ENCODE data around the gene RGS14. TPM values are rescaled to one million over a fixed set of nuclear protein-coding genes. Genes with fewer than 3 reads are reported as not detected.
"Not testable (repeated sequence)": the region's sequence is repeated elsewhere in the genome, so short reads cannot be mapped to it uniquely, and the experiment has no call there.

The RGS14 gene
- total RNA-seq, 1 donor from 2014 or later, result 9.9 TPM

- no peak for DNase-seq
Measured at GRCh38 chr5:177347699-177348098, 10.0 kb upstream of the RGS14 start.

GRCh38 chr5:177349362-177349647 is 8.4 kb upstream of the RGS14 start:
- DNase-seq, result no peak

- DNase-seq, result no peak
Measured at GRCh38 chr5:177349762-177350161, 8.0 kb upstream of the RGS14 start.

GRCh38 chr5:177350776-177351391 is 6.8 kb upstream of the RGS14 start:
- peak; percentile 26 for DNase-seq

- DNase-seq, result peak; percentile 97
Measured at GRCh38 chr5:177351392-177352329, 6.1 kb upstream of the RGS14 start, which contains the start of gene LMAN2. LMAN2 (minus strand) TSS chr5:177351668; CDS start chr5:177351647, 21 bp downstream.

GRCh38 chr5:177353093-177353492 is 4.6 kb upstream of the RGS14 start:
- no peak for DNase-seq

- no peak for DNase-seq
Measured at GRCh38 chr5:177354256-177354655, 3.5 kb upstream of the RGS14 start.

GRCh38 chr5:177354711-177355110 is 3.0 kb upstream of the RGS14 start:
- no peak for DNase-seq

GRCh38 chr5:177355162-177355867 is 2.4 kb upstream of the RGS14 start:
- no peak for DNase-seq

- DNase-seq, result no peak
Measured at GRCh38 chr5:177355868-177356168, 1.9 kb upstream of the RGS14 start.

- no peak for DNase-seq
Measured at GRCh38 chr5:177356746-177357145, 978 bp upstream of the RGS14 start.

- no peak for DNase-seq
Measured at GRCh38 chr5:177357146-177357458, 622 bp upstream of the RGS14 start.

GRCh38 chr5:177358370-177358819 is 671 bp downstream of the RGS14 start:
- peak; percentile 26 for DNase-seq

GRCh38 chr5:177359451-177359851 is 1.7 kb downstream of the RGS14 start:
- no peak for DNase-seq

GRCh38 chr5:177359860-177360259 is 2.1 kb downstream of the RGS14 start:
- no peak for DNase-seq

- DNase-seq, result not testable (repeated sequence)
Measured at GRCh38 chr5:177360740-177361139, 3.0 kb downstream of the RGS14 start.

- no peak for DNase-seq
Measured at GRCh38 chr5:177361418-177362291, 3.9 kb downstream of the RGS14 start.

- DNase-seq, result no peak
Measured at GRCh38 chr5:177362292-177362609, 4.5 kb downstream of the RGS14 start.

GRCh38 chr5:177362610-177363507 is 5.1 kb downstream of the RGS14 start:
- peak; percentile 48 for DNase-seq

GRCh38 chr5:177363565-177363964 is 5.8 kb downstream of the RGS14 start:
- no peak for DNase-seq

- no peak for DNase-seq
Measured at GRCh38 chr5:177364159-177364962, 6.6 kb downstream of the RGS14 start.

All from dermis blood vessel endothelial cell (primary cell).